ENCODE results near the gene E2F4. TPM values are rescaled to one million over a fixed set of nuclear protein-coding genes. Genes with fewer than 3 reads are reported as not detected.

E2F4 gene
- total and polyA plus RNA-seq, 9 of the 15 experiments (the other 6 are each of a cell fraction or from before 2014, with no cell fraction given), result 9.7 to 139 (median 106) TPM

GRCh38 chr16:67191995-67192681, at the start of gene E2F4 (continued):
- TF ChIP-seq DACH1 (IDR thresholded peaks at IDR 0.05; ENCODE audit: partially characterized antibody) (no peak), SP2 (IDR thresholded peaks at IDR 0.05; ENCODE audit: extremely low read depth, low read depth, low read length, poor library complexity, severe bottlenecking) (no peak), PCBP1 (IDR thresholded peaks at IDR 0.05; ENCODE audit: low read depth, low read length, poor library complexity, severe bottlenecking) (no peak), GABPB2 (CRISPR knock-in tag; conservative IDR thresholded peaks at IDR 0.05) (no peak), TOE1 (IDR thresholded peaks at IDR 0.05; ENCODE audit: borderline replicate concordance) (peak; percentile 74; the same call in 1 of the 2 replicates), TOE1 (CRISPR knock-in tag; IDR thresholded peaks at IDR 0.05; ENCODE audit: borderline replicate concordance, low read depth) (no peak), REST (IDR thresholded peaks at IDR 0.05; ENCODE audit: borderline replicate concordance) (no peak), REST (CRISPR knock-in tag; IDR thresholded peaks at IDR 0.05; ENCODE audit: low read depth) (no peak; the same call in 1 of the 2 replicates), MCM5 (IDR thresholded peaks at IDR 0.05; ENCODE audit: low read depth) (no peak), ZBTB26 (CRISPR knock-in tag; IDR thresholded peaks at IDR 0.05) (no peak), RBM15 (IDR thresholded peaks at IDR 0.05; ENCODE audit: insufficient read depth, low read length) (no peak), DMBX1 (CRISPR knock-in tag; IDR thresholded peaks at IDR 0.05; ENCODE audit: borderline replicate concordance) (no peak), RNF2 (IDR thresholded peaks at IDR 0.05) (no peak), POLR3A (IDR thresholded peaks at IDR 0.05; ENCODE audit: borderline replicate concordance, extremely low read depth, insufficient read depth, insufficient read length) (no peak), ZNF644 (tag; IDR thresholded peaks at IDR 0.05; ENCODE audit: low read depth) (no peak), ZFP30 (CRISPR knock-in tag; IDR thresholded peaks at IDR 0.05; ENCODE audit: borderline replicate concordance) (no peak), ZNF696 (CRISPR knock-in tag; conservative IDR thresholded peaks at IDR 0.05) (no peak), DLX4 (CRISPR knock-in tag; IDR thresholded peaks at IDR 0.05) (no peak)
